Fibroblast of lung (primary cell): ENCODE measurements around the gene SLC16A7. TPM values are rescaled to one million over a fixed set of nuclear protein-coding genes. Genes with fewer than 3 reads are reported as not detected.

Source experiments
- DNase-seq, 2 donors: peaks; one replicate each; pipeline versions ENCODE4 v3.0.0 to v3.0.0-alpha.2; 2010; ENCODE audit warnings: low read depth in 2 of 2
- H2AFZ ChIP-seq: 2 replicates; pipeline ENCODE4 v1.5.1; 2012; ENCODE audit warnings: low read length, control low read depth, inconsistent platforms
- H3K27ac ChIP-seq: 2 replicates; pipeline ENCODE4 v1.5.1; 2011; ENCODE audit warnings: low read length, control low read depth; ENCODE audit not compliant: insufficient read depth
- H3K27me3 ChIP-seq: 2 replicates; pipeline ENCODE4 v1.5.1; 2011; ENCODE audit warnings: mild to moderate bottlenecking, low read length; ENCODE audit not compliant: control insufficient read depth, insufficient read depth
- H3K36me3 ChIP-seq: 2 replicates; pipeline ENCODE4 v1.5.1; 2011; ENCODE audit warnings: low read length; ENCODE audit not compliant: control insufficient read depth, insufficient read depth
- H3K4me1 ChIP-seq: 2 replicates; pipeline ENCODE4 v1.5.1; 2011; ENCODE audit warnings: low read length; ENCODE audit not compliant: control insufficient read depth, insufficient read depth; ENCODE audit errors: extremely low read depth
- H3K4me2 ChIP-seq: 2 replicates; pipeline ENCODE4 v1.5.1; 2011; ENCODE audit warnings: low read length, control low read depth; ENCODE audit not compliant: insufficient read depth; ENCODE audit errors: extremely low read depth
- H3K4me3 ChIP-seq, 4 experiments: fragments of 200-600 bp in 1 of 4; sonication (generic) in 1 of 4; replicated peaks in 1 of 4; 2 replicates each; pipeline ENCODE4 v1.5.1; 2011 to 2016; ENCODE audit warnings: low read length in 4 of 4, low read depth in 3 of 4, mild to moderate bottlenecking in 3 of 4, control low read depth in 2 of 4, inconsistent platforms in 1 of 4, mixed read lengths in 1 of 4; ENCODE audit not compliant: insufficient read depth in 1 of 4; ENCODE audit errors: control extremely low read depth in 1 of 4
- H3K79me2 ChIP-seq: 2 replicates; pipeline ENCODE4 v1.5.1; 2012; ENCODE audit warnings: mild to moderate bottlenecking, low read length, inconsistent platforms; ENCODE audit not compliant: control insufficient read depth, insufficient read depth
- H3K9ac ChIP-seq: 2 replicates; pipeline ENCODE4 v1.5.1; 2011; ENCODE audit warnings: mild to moderate bottlenecking, low read length, control low read depth; ENCODE audit not compliant: insufficient read depth
- H3K9me3 ChIP-seq: 2 replicates; pipeline ENCODE4 v1.5.1; 2012; ENCODE audit warnings: low read depth, low read length; ENCODE audit not compliant: control insufficient read depth, insufficient read depth
- H4K20me1 ChIP-seq: 2 replicates; pipeline ENCODE4 v1.5.1; 2011; ENCODE audit warnings: low read length; ENCODE audit not compliant: control insufficient read depth, insufficient read depth; ENCODE audit errors: extremely low read depth
- EZH2 ChIP-seq: IDR thresholded peaks from 2 replicates; pipeline ENCODE4 v1.5.1; 2012; ENCODE audit warnings: low read length, control low read depth, mild to moderate bottlenecking; ENCODE audit errors: missing control alignments
- polyA plus RNA-seq, 2 donors: library from polyadenylated mRNA; depleted of rRNA in 1 of 2; stranded (reverse) in 1 of 2; unstranded in 1 of 2; fragments of >200 nt; gene quantifications; 2 replicates each; pipeline ENCODE4 v1.2.1, GENCODE V29; 2011 to 2012; ENCODE audit warnings: missing spikeins in 1 of 2
- total RNA-seq: library from RNA; depleted of rRNA; stranded (reverse); fragments of >200 nt; gene quantifications from 2 replicates; pipeline ENCODE4 v1.2.1, GENCODE V29; 2014
- TF ChIP-seq, protein P1 (sequence below), 2 donors: IDR thresholded peaks in 1 of 2; conservative IDR thresholded peaks in 1 of 2; 1 replicate in 1 of 2; 2 replicates in 1 of 2; pipeline ENCODE4 v1.5.1; 2011 to 2012; ENCODE audit warnings: low read length in 2 of 2, control low read depth in 1 of 2, inconsistent platforms in 1 of 2, low read depth in 1 of 2, mild to moderate bottlenecking in 1 of 2

The SLC16A7 gene
- total and polyA plus RNA-seq, 2 donors (not counting 1 experiment from before 2014, with no cell fraction given) = 40.2 to 110 TPM

DNA sequence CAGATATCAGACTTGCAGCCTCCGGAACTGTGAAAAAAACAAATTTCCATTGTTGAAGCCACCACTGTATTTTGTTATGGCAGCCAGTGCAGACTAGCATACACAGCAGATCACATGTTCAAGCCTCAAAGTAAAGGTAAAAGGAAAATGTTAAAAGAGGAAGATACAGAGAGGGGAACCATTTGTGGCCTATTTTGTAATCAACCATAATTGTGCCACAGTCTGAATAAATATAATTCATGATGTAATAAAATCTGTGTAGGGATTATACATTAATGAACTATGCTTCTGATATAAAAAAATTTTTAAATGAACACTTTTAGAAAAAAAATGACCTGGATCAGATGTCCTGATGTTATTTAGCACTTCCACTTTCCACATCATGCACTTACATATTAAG lies 79.6 kb downstream of the SLC16A7 start:
- H3K4me2 ChIP-seq = no peak overlapping the region
- no peak overlapping the region for H3K27ac ChIP-seq
- no peak overlapping the region for H3K9ac ChIP-seq
- H3K4me3 ChIP-seq = no peak overlapping the region
- H2AFZ ChIP-seq = no peak overlapping the region
- no peaks in the 10 kb centered on the region for H3K4me1 ChIP-seq
- no peaks in the 10 kb centered on the region for H3K36me3 ChIP-seq
- no peaks in the 10 kb centered on the region for H3K79me2 ChIP-seq
- no peaks in the 10 kb centered on the region for H3K27me3 ChIP-seq
- no peaks in the 10 kb centered on the region for H3K9me3 ChIP-seq
- H4K20me1 ChIP-seq = no peaks in the 10 kb centered on the region
- DNase-seq = no peak
- TF ChIP-seq, protein P1, sequence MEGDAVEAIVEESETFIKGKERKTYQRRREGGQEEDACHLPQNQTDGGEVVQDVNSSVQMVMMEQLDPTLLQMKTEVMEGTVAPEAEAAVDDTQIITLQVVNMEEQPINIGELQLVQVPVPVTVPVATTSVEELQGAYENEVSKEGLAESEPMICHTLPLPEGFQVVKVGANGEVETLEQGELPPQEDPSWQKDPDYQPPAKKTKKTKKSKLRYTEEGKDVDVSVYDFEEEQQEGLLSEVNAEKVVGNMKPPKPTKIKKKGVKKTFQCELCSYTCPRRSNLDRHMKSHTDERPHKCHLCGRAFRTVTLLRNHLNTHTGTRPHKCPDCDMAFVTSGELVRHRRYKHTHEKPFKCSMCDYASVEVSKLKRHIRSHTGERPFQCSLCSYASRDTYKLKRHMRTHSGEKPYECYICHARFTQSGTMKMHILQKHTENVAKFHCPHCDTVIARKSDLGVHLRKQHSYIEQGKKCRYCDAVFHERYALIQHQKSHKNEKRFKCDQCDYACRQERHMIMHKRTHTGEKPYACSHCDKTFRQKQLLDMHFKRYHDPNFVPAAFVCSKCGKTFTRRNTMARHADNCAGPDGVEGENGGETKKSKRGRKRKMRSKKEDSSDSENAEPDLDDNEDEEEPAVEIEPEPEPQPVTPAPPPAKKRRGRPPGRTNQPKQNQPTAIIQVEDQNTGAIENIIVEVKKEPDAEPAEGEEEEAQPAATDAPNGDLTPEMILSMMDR (conservative IDR thresholded peaks at IDR 0.05 in 1 of 2, IDR thresholded peaks at IDR 0.05 in 1 of 2; ENCODE audit: low read depth in 1 of 2, low read length in 2 of 2) = no peak
- no peak for TF ChIP-seq EZH2

DNA sequence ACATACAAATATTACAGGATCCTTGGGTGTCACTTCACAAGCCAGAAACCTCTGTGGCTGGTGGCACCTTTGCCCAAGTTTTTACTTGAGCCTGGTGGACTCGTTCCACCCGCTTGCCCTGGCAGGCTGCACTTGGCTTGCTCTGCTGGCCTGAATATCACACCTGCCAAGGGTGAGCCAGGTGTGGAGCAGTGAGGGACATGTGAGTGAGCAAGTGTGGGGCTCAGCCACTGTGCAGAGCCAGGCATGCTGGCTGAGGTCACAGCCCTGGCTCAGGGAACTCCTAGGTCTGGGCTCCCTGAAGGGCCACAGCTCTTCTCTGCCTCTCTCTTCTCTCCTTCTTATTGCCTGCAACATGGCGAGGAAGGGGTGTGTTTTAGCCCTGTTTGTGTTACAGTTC lies 82.0 kb downstream of the SLC16A7 start:
- Histone ChIP-seq H3K27me3 (no peaks in the 10 kb centered on the region), H3K9me3 (no peaks in the 10 kb centered on the region), H3K36me3 (no peaks in the 10 kb centered on the region), H3K4me1 (no peaks in the 10 kb centered on the region), H2AFZ (no peak overlapping the region), H3K4me3 (no peak overlapping the region), H4K20me1 (no peaks in the 10 kb centered on the region), H3K27ac (no peak overlapping the region), H3K79me2 (no peaks in the 10 kb centered on the region), H3K9ac (no peak overlapping the region), H3K4me2 (no peak overlapping the region)
- no peak for DNase-seq
- no peak for TF ChIP-seq EZH2
- TF ChIP-seq, protein P1 (conservative IDR thresholded peaks at IDR 0.05 in 1 of 2, IDR thresholded peaks at IDR 0.05 in 1 of 2; ENCODE audit: low read depth in 1 of 2, low read length in 2 of 2) = no peak

DNA sequence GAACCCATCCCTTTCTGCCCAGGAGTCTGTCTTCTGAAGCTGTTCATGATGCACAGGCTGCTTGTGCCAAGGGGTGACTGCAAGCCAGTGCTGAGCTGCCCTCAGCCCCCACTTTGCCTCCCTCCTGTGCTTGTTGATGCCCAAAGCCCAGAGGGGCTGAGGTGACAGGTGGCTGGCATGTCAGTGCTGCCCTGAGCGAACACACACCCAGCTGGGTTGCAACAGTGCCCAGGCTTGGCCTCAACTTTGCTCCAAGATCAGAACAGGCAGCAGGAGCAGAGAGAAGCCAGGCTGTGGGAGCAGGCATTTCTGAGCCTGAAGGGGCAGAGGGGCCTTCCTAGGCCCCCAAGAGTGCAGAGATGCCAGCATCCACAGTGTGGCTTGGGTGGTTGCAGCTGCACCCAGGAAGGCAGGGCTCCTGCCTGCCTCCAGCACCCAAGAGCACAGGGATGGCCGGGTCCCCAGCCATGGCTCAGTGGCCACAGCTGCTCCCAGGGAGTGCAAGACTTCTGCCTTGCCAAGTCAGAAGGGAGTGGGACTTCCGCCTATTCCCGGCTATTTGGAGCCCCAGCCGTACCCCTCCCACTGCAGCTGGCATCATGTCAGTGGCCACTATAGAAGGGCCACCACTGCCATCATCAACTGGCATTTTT lies 83.1 kb downstream of the SLC16A7 start:
- Histone ChIP-seq H4K20me1 (no peaks in the 10 kb centered on the region), H3K4me2 (no peak overlapping the region), H3K4me3 (no peak overlapping the region), H3K4me1 (no peaks in the 10 kb centered on the region), H3K9me3 (no peaks in the 10 kb centered on the region), H2AFZ (no peak overlapping the region), H3K27me3 (no peaks in the 10 kb centered on the region), H3K9ac (no peak overlapping the region), H3K27ac (no peak overlapping the region), H3K79me2 (no peaks in the 10 kb centered on the region), H3K36me3 (no peaks in the 10 kb centered on the region)
- DNase-seq = no peak
- TF ChIP-seq, protein P1 (conservative IDR thresholded peaks at IDR 0.05 in 1 of 2, IDR thresholded peaks at IDR 0.05 in 1 of 2; ENCODE audit: low read depth in 1 of 2, low read length in 2 of 2) = no peak
- TF ChIP-seq EZH2 = no peak
